Head of caudate nucleus (tissue), 42 donors: Measurements from ENCODE around the gene CRY1.
"Not testable (repeated sequence)": the region's sequence is repeated elsewhere in the genome, so short reads cannot be mapped to it uniquely, and the experiment has no call there.

Experiments
- DNase-seq, 42 donors: peaks; one replicate each; pipeline versions ENCODE4 v3.0.0 to v3.0.0-alpha.2; 2020 to 2021; ENCODE audit warnings: mixed read lengths in 7 of 42
- intact Hi-C: fragments of 100-400 bp; cut with DNase I; formaldehyde crosslinking; loops from one replicate; pipeline ENCODE4 v1.15.0; 2022

Gene CRY1

DNA sequence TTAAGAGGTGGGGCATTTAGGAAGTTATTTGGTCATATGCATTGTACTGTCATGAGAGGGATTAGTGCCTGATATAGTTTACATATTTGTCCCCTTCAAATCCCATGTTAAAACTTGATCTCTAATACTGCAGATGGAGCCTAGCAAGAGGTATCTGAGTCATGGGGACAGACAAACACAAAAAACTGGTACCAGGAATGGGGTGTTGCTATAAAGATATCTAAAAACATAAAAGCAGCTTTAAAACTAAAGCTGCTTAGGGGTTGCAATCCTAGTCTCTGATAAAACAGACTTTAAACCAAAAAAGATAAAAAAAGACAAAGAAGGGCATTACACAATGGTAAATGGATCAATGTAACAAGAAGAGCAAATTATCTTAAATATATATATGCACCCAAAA lies 11.6 kb downstream of the CRY1 start:
- no peak for DNase-seq
- intact Hi-C loops = no loop called here

DNA sequence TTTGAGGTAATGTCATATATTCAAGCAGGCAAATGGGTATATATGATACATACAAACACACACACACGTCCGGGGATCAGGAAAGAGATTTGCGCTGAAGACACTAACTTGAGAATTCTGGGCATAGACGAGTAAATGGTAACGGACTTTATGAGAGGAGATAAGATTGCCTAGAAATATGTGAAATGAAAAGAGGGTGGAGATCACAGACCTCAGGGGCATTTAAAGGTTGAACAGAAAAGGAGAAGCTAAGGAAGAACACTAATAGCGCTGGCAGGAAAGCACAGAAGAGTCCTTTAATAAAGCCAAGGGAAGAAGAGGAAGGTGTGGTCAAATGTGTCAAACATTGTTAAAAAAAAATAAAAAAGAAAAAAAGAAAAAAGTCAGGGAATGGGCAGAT lies 13.1 kb downstream of the CRY1 start:
- intact Hi-C loops = no loop called here
- DNase-seq = no peak

DNA sequence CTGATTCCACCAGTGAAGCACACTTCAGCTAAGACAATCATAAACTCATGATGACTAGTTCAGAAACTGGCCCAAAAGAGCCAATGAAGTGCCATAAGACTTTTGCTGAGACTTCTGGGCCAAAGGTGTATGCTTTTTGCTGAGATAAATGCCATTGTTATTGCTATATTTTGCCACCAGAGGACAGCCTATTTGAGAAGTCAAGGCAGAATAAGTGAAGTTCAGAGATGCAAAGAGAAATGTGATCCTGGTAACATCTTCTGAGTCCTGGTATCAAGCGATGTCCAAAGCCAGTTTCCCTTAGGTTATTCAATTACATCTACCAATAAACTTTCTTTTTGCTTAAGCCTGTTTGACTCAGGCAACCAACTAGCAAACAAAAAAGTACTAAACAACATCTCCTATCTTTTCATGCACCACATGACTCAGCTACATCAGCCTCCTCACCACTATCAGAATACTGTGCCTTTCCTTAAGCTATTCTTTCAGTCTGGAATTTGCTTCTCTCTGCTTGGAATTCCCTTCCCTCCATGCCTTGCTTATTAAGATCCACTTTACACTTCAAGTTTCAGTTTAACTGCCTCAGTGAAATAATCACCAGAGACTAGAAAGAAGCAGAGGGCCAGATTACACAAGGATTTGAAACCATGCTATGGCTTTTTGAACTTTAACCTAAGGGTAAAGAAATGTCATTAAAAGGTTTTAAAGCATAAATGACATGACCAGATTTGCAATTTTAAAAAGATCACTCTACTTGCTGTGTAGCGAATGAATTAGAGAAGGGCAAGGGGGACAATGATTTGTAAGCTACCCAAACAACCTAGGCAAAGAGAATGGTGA lies 14.0 kb downstream of the CRY1 start:
- intact Hi-C loops = no loop called here
- DNase-seq = no peak

DNA sequence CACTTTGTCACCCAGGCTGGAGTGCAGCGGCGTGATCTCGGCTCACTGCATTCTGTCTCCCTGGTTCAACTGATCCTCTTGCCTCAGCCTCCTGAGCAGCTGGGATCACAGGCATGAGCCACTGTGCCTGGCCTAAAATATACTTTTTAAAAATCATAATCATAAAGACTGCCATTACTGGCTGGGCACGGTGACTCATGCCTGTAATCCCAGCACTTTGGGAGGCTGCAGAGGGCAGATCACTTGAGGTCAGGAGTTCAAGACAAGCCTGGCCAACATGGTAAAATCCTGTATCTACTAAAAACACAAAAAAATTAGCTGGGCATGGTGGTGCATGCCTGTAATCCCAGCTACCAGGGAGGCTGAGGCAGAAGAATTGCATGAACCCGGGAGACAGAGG lies 20.1 kb downstream of the CRY1 start:
- DNase-seq, intact Hi-C loops: not testable (repeated sequence)

DNA sequence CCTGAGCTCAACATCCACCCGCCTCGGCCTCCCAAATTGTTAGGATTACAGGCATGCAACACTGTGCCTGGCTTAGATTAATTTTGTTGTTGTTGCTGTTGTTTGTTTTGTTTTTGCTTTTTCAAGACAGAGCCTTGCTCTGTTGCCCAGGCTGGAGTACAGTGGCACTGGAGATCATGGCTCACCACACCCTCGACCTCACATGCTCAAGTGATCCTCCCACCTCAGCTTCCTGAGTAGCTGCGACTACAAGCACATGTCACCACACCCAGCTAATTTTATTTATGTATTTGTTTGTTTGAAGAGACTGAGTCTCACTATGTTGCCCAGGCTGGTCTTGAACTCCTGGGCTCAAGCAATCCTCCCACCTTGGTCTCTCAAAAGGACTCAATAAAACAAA lies 26.7 kb downstream of the CRY1 start:
- no peak for DNase-seq
- intact Hi-C loops = no loop called here

DNA sequence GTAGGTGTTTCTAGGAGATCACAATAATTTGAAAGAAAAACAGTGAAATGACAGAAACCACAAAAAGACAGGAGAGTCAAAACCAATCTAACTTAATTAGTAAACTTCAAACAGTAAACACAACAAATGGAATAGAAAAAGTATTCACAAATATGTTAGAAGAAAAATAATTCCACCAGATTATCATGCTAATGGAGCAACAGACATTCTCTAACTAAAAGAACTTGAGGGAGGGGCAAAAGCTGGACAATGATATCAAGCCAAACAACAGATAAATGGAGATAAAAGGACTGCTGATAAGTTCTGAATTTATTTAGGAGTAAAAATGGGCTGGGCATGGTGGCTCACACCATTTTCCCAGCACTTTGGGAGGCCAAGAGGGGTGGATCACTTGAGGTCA lies 28.7 kb downstream of the CRY1 start:
- DNase-seq = no peak
- intact Hi-C loops = no loop called here

DNA sequence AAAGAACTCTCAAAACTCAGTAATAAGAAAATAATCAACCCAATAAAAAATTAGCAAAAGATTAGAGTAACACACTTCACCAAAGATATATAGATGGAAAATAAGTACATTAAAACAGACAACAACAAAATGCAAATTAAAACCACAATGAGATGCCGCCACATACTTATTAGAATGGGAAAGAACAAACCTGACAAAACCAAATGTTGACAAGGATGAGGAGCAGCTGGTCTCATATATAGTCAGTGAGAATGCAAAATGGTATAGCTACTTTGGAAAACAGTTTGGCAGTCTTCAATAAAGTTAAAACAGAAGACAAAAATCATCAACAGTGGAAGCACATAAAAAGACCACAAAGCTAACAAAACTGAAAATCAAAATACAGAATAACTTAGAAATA lies 29.1 kb downstream of the CRY1 start:
- intact Hi-C loops = no loop called here
- no peak for DNase-seq

DNA sequence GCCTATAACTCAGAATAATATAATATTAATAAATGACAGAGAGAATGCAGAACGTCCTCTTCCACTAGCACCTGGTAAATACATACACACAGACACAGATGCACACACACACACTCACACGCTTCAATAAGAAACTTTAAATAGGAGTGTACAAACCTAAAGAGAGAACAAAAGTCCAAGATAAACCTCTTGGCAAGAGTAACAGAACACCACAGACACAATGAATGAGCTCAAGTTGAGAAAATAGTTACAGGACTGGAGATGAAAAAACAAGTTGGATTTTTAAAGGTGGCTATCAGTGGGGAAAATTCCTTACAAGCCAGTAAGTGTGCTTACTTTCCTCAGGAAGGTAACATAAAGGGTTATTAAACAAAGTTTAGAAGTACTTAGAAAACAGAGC lies 35.2 kb downstream of the CRY1 start:
- intact Hi-C loops = no loop called here
- no peak for DNase-seq

DNA sequence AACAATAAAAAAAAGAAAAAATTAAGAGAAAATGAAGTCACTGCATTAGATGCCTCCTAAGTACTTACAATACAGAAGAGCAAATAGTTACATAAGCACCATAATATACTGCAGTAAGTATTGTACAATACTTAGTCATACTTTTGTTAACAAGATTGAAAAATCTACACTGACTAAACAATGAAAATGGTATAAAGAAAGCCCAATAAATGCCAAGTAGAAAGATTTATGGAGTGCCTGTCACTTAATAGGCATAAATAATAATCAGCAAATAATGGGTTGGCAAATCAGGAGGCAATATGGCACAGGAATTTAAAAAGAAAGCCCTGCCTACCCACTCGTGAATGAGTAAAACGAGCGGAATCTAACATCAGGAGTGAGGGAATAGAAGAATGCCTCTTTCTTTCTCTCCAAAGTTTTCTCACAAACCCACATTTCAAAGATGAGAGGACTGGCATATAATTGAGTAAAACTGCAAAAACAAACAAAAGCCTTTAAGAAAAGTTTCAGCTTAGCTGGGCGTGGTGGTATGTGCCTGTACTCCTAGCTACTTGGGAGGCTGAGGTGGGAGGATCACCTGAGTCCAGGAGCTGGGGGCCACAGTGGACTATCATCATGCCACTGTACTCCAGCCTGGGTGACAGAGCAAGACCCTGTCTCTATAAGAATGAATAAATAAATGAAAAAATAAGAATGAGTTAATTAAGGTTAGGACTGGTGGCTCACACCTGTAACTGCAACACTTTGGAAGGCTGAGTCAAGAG lies 36.1 kb downstream of the CRY1 start:
- intact Hi-C loops = no loop called here
- no peak for DNase-seq

DNA sequence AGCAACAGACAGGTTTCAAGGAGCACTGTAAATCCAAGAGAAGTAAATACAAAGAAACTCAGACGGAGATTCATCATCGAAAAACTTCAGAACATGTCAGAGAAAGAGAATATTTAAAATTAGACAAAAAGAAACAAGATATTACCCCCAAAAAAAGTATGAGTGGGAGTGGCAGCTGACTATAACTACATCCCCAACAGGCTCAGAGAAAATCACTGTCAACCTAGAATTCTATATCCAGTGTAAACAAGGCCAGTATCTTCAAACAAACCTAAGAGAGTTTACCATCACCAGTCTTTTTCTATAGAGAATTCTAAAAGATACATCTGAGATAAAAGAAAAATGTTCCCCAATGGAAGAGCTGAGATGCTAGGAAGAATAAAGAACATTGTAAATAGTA lies 39.6 kb downstream of the CRY1 start:
- DNase-seq = no peak
- intact Hi-C loops = no loop called here

DNA sequence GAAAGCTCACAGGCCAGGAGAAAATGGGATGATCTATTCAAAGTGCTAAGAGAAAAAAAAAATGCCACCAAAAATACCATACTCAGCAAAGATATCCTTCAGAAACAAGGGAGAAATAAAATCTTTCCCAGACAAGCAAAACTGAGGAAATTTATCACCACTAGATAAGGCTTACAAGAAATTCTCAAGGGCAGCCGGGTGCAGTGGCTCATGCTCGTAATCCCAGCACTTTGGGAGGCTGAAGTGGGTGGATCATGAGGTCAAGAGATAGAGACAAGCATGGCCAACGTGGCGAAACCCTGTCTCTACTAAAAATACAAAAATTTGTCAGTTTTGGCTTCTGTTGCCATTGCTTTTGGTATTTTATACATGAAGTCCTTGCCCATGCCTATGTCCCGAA lies 48.2 kb downstream of the CRY1 start:
- intact Hi-C loops = no loop called here
- DNase-seq = no peak

DNA sequence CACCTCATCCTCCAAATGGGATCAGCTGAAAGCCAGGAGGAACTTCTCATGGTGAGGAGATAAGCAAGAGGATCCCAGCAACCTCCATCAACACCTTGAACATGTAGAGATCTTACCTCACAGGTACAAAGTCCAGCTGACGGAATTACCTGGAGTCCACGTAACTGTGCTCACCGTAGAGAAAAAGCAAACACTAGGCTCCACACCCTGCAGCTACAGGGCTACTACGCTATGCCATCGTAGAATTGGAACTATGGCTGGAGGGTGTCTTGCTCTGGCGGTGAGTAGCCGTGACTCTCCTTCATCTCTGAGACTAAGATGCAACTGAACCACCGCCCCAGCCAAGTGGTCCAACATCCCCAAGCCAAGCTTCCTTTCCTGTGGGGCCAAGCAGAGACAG lies 50.5 kb downstream of the CRY1 start:
- intact Hi-C loops = no loop called here

DNA sequence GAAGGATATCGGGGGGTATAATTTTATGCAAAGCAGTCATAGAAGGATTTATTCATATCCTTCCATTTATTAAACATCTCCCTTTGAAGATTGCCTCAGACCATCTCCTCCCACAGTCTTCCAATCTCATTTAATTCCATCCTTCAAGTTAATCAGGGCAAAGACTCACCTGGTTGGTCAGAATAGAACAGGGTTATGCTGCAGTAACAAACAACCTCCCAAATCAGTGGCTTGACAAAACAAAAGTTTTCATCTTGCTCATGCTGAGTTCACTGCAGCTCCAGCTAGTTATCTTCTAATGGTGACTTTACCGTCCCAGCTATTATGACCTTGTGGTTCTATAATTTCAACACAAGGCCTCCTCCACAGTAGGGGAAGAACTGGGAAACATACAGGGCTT lies 57.6 kb downstream of the CRY1 start:
- no peak for DNase-seq
- intact Hi-C loops = no loop called here

More for the DNA sequence above, 50.5 kb downstream of the CRY1 start:
- DNase-seq = no peak

DNA sequence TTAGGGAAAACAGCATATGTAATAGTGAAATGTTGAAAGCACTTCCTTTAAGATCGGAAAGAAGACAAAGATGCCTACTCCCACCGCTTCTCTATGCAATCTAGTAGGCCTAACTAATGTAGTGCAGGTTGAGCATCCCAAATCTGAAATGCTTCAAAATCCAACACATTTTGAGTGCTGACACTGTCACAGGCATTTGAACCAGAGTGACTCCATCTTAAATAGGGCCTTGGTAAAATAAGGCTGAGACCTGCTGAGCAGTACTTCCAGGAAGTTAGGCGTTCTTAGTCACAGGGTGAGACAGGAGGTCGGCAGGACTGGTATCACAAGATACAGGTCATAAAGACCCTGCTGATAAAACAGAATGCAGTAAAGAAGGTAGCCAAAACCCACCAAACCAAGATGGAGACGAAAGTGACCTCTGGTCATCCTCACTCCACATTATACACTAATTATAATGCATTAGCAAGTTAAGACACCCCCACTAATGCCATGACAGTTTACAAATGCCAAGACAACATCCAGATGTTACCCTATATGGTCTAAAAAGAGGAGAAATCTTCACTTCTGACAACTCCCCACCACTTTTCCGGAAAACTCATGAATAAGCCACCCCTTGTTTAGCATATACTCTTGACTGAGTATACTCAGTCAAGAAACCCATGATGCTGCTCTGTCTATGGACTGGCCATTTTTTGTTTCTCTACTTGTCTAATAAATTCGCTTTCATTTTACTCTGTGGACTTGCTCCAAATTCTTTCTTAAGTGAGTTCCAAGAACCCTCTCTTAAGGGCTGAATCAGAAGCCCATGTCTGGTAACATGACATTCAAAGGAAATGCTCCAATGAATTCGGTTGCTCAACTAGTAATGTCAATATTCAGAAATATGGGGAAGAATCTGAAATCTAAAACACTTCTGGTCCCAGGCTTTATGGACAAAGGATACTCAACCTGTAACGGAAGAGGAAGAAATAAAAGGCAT lies 59.3 kb downstream of the CRY1 start:
- intact Hi-C loops = no loop called here
- DNase-seq = no peak

DNA sequence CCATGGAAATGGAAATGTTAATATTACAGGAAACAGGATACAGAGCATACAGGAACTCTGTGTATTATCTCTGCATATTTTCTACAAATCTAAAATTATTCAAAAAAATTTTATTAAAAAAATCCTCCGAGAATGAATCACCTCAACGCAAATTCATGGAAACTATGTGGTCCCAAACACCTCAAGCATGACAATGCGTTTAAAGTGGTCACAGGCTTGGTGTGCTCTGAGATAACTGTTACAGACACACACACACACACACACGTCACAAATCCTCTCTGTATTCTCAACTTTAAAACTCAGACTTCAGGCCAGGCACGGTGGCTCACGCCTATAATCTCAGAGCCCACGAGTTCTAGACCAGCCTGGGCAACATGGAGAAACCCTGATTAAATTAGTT lies 61.1 kb downstream of the CRY1 start:
- intact Hi-C loops = no loop called here
- DNase-seq = no peak

DNA sequence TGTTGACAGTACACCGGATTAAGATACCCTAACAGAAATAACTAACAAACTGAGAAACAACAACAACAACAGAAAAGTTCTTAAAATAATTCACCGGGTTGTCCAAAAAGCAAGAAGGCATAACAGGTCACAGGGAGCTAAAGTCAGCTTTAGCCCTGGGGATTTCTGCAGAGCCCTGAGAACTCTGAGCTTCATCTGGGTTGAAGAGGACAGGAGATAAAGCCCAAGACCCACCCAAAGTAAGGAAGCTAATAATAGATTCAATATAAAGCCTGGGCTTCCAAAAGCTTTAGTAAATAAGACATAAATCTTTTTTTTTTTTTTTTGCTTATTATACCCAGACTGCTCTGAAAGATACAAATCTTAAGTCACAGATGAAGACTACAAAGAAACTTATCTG lies 62.3 kb downstream of the CRY1 start:
- no peak for DNase-seq

DNA sequence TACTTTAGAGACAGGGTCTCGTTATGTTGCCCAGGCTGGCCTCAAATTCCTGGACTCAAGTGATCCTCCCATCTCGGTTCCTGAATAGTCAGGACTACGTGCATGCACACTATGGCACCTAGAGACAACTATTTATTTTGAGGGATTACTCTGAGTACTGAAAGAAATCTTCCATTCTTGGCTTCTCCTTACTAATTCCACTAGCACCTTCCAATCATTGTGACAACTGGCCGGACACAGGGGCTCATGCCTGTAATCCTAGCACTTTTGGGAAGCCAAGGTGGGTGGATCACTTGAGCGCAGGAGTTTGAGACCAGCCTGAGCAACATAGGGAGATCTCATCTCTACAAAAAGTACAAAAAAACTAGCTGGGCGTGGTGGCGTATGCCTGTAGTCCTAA lies 64.3 kb downstream of the CRY1 start:
- intact Hi-C loops = no loop called here
- DNase-seq = no peak

More for the DNA sequence above, 62.3 kb downstream of the CRY1 start:
- intact Hi-C loops = no loop called here

DNA sequence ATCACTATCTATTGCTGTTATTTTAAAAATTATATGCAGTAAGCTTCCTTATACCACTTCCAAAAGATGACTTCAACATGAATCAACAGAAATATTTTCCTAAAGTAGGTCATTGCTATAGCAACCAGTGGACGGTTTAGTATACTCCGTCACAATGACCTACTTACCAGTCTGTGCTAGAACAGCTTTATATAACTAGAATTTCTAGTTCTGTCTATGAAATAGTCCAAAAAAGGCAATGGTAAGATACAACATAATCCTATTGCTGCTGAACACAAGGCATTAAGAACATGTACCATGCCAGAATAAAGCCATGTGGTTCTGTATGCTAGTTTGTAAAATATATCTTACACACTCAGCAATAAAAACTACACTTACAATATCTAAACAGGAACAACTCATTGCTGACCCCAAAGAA lies 65.7 kb downstream of the CRY1 start:
- intact Hi-C loops = no loop called here
- peak in 5 of 42 donors; percentile 5 to 44 (median 18) for DNase-seq

DNA sequence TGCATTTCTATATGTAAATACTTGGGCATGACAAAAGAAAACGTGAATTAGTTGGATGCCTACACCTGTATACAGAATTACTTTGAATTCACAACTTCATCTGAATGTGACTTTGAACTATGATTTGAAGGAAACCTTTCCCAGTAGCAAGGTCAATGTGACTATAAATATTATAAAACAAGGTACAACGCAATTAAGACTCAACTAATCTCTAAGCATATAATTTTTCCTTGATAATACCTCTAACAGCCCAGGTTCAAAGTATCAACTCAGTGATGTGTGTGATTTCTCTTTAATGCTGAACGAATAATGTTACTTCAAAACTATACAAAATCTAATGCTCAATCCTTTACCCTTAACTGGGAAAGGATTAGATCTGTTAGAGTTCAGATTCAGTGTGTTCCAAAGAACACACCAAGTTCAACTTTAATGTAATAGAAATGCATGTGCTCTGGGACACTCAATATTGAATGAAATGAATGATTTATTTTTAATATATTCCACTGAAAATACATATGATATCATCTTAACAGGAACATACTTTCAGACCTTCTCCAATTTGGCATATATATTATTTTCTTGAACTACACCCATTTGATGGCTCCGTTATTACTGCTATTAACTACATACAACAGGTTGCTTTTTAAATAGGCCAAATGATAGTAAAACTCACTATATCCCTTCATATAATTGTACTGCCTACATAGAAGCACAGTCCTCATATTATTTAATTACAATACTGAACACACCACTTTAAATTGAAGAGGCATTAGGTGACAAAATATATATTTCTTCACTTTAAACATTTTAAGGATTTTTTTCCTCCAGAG lies 66.3 kb downstream of the CRY1 start:
- no peak for DNase-seq
- intact Hi-C loops = no loop called here
